Left forelimb (tissue), 1 donor: ENCODE data around the gene EFCAB6.

ENCODE experiments used
- DNase-seq: peaks from one replicate; pipeline ENCODE4 v3.0.0-alpha.2; 2018; ENCODE audit warnings: low spot score

Gene EFCAB6

GRCh38 chr22:43583501-43583900 is 228.6 kb downstream of the EFCAB6 start:
- no peak for DNase-seq

DNA sequence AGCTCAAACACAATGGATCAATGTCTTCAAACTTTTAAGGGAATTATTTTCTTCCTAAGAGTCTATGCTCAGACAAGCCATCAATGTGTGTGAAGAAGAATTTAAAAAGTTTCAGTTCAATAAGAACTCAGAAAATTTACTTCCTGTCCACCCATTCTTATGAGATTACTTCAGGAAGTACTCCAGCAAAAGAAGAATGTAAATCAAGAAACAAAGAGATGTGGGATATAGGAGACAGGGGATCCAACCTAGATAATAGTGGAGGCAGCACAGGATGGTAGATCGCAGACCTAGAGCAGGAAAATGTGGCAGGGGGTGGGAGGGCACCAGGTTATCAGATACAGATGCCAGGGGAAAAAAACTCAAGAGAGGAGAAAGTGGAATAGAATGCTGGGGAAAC is 229.7 kb downstream of the EFCAB6 start:
- DNase-seq, result no peak

DNA sequence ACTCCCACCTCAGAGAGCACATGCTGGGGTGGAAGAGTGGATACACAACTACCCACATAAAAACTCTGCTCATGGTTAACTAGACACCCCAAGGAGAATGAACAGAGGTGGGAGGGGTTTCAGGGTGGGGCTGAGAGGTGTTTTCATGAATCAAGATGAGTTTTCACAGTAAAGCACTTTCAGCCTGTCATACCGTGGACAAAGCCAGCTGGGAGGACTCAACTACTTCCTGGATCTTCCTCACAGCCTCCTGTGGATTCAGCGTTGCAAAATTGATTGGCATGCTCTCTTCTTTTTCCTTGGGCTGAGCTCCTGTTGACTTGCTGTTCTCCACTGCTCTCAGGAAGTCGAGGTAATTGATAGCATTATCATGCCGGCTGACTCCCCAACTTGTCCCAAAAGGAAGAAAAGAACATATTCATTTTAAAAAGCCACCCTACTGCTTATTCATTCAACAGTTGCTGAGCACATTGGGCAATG is 231.8 kb downstream of the EFCAB6 start:
- no peak for DNase-seq

DNA sequence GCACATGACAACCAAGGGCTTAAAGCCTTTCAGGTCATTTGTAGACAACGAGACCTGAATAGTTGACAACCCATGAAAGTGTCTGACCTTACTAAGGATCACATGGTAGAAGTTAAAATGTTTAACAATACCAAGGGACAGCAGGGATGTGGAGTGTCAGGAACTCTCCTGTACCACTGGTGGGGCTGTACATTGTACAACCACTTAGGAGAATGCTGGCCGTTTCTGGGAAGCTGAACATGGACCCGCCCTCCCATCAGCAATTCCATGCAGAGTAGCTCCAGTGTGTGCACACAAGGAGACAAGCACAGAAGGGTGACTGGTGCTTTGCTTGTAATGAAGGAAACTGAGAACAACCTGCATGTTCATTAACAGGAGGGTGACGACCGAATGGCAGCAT is 237.4 kb downstream of the EFCAB6 start:
- no peak for DNase-seq

- no peak for DNase-seq
Observed at GRCh38 chr22:43572710-43573109, 239.4 kb downstream of the EFCAB6 start.

DNA sequence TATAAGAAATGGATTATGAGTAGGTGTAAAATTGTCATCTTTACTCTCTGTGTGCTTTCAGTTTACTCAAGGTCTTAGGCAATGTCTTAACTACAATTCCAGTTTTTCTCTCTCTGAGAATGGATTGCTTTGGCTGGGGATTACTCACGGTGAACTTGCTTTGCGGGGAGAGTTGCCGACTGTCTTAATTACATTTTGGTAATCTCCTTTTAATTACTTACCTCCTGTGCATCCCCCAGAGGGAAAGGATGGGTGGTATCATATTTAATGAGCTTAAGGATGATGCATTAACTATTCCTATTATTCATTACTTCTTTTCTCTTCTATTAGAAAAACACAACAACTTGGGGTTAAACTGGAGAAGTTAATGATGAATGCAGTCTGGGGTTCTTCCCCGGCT is 240.9 kb downstream of the EFCAB6 start:
- no peak for DNase-seq

DNA sequence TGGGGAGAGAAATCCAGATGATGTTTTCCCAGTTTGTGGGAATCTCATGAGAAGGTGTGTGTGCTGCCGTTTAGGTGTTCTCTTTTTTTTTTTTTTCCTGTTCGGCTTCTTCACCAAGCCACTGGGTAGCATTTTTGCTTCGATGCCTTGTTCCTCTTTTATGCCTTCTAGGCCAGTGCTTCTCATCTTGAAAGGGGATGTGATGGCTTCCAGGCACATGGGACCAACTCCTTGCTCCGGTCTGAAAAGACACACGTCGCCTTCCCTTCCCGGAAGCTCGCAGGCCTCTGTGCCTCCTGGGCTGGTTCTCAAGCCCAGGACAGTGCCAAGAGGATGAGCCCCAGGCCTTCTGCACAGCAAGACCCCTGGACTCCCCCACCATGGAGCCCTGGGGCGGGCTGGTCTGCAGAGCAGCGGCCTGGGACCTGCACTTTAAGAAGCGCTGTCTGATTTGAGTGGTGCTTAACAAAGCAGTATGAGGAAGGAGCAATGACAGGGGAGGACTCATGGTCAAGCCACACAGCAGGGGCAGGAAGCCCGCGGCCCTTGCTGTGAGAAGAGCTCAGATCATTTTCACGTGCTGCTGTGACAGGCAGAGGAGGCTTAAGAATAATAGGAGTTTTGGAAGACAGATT is 241.5 kb downstream of the EFCAB6 start:
- DNase-seq, result no peak

DNA sequence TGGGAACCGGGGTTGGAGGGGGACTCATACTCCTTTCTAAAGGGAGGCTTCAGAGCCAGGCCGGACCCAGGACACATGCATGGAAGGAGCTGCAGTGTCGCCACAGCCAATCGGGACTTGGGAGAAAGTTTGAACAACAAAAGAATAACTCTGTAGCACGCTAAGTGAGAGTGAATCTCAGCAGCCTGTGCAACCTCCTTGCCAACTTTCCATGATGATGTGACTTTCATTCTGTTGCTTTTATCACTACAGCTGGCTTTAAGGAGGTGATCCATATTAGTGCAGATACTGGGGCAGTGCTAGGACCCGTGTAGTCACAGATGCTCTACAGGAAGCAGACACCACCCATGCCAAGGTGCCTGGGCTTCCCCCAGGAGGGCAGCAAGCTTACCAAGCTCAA is 243.0 kb downstream of the EFCAB6 start:
- no peak for DNase-seq

GRCh38 chr22:43567691-43568324 is 244.3 kb downstream of the EFCAB6 start:
- no peak for DNase-seq

DNA sequence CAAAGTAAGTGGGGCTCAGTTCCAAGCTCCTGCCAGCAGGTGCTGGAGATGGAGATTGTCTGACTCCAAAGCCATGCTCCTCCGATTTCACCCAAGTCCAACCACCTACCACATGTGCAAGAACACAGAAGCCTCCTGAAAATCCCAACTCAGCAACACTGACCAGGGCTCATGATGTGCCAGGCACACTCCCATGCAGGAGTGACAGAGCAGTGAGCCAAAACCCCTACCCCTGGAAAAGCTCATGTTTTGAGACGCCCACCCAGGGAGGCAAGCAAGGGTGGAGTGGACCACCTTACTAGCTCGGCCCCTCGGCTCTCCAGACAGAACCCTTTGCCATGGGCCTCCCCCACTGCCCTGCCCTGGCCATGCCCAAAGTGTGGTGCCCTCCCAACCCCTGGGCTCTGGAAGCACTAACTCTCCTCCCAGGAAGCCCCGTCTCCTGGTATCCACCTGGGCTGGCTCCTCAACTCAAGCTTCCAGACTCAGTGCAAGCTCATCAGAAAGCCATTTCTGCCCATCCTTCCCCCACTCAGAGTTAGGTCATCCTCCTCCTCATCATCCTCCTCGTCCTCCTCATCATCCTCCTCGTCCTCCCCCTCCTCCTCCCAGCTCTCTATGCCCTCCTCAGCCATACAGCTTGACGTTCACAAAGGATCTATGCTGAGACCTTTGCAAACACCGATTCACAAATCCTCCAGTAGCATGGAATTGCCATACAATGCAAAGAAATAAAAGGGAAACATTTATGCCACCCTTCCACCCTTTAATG is 245.4 kb downstream of the EFCAB6 start:
- no peak for DNase-seq

- DNase-seq, result no peak
Observed at GRCh38 chr22:43566021-43566420, 246.1 kb downstream of the EFCAB6 start.

GRCh38 chr22:43564859-43565258 is 247.2 kb downstream of the EFCAB6 start:
- DNase-seq, result no peak

- no peak for DNase-seq
Observed at GRCh38 chr22:43563571-43563970, 248.5 kb downstream of the EFCAB6 start.

GRCh38 chr22:43562843-43563242 is 249.3 kb downstream of the EFCAB6 start:
- DNase-seq, result no peak

DNA sequence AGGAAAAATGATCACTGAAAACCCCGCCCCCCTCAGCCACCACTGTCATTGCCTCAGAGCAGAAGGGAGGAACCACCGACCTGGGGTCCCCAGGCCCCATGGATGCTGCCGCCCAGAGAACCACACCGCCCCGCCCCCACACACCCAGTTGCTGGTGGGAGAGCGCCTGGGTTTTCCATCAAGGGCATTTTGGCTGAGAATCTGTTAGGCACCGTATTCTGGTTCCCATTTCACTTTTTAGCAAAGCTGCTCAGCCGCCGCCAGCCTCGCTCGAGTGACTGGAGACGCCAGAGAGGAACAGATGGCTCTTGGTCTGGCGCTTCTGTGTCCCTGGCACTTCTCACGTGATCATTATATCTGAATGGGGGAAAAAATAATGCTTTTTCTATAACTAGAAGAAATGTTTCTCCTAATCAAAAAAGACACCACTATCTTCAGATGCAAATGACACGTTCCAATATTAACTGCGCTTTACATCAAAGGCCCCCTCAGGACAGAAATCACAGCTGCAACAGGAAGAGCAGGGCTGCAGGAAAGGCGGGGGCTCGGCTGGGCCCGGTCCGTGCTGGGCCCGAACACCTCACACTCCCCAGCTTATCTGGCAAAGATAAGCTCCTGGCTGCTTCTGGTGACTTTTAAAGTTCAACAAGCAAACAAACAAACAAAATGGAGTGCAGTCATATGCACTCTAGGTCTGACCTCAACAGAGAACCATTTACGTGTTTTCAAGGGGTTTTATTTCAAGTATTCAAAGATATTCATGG is 250.5 kb downstream of the EFCAB6 start:
- no peak for DNase-seq

- DNase-seq, result no peak
Observed at GRCh38 chr22:43560651-43561050, 251.5 kb downstream of the EFCAB6 start.

DNA sequence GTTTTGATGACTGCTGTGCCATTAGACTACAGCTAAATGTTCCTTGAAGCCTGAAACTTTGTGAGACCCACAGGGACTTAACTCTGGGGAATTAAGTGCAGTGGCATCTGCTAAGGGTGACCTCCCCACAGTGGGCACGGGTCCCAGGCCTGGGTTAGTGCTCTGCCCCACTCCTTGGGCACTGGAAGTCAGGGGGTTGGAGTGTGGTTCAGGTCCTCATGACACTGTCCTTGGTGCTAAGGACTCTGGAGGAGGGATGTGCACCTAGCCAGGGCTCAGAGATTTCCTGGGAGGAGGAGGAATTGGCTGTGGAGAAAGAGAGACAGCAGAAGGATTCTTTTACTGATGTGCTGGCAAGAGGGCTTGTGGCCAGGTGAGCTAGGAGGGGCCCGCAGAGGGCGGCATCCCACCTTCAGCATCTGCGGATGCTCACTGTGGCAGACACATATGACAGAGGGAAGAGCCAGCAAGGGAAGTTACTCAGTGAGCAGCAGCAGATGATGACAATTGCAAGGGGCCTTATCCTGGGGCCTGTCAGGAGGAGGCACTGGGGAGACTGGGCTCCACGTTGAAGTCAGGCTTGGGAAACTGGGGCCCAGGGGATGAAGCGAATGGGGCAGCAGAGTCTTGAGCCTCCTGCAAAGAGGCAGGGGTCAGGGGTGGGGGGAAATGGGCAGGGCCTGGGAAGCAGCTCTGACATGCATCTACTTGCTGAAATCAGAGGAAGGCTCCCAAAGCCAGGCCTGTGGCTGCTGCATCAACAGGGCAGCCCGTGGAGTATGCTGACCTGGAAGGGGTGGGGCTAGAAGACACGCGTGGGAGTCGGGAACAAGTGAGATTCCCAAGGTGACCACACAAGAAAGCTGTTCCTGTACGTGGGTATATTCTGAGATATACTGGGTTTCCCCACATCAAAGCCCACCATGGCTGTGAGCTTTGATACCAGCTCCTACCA is 256.3 kb downstream of the EFCAB6 start:
- DNase-seq, result no peak

DNA sequence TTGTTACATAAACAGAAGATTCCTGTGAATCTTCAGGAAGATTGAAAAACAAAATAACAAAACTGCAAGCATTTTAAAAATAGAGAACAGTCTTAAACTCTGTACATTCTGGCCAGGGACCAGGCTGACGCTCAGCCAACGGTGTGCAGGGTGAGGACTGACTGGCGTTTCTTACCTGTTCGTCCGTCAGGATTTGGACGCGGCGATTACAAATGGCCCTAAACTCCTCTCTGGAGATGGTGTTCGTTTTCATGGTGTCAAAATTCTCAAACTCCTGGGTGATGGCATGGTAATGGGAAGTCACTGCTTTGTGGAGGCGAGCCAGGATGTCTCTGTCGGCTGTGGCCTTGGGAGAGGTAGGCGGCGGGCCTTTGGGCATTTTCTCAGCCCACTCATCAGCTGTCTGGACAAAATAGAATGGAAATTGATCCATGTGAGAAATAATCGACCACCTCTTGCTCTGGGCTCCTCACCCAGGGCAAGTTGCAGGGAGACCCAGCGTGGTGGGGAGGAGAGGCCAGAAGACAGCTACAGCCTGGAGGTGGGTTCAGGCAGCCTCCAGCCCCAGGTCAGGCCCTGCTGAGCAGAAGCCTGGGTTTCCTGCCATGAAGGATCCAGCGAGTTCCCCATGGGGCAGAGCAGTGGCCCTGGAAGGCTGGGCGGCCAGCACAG is 257.3 kb downstream of the EFCAB6 start:
- DNase-seq, result no peak

GRCh38 chr22:43554259-43554636 is 257.9 kb downstream of the EFCAB6 start:
- DNase-seq, result no peak

DNA sequence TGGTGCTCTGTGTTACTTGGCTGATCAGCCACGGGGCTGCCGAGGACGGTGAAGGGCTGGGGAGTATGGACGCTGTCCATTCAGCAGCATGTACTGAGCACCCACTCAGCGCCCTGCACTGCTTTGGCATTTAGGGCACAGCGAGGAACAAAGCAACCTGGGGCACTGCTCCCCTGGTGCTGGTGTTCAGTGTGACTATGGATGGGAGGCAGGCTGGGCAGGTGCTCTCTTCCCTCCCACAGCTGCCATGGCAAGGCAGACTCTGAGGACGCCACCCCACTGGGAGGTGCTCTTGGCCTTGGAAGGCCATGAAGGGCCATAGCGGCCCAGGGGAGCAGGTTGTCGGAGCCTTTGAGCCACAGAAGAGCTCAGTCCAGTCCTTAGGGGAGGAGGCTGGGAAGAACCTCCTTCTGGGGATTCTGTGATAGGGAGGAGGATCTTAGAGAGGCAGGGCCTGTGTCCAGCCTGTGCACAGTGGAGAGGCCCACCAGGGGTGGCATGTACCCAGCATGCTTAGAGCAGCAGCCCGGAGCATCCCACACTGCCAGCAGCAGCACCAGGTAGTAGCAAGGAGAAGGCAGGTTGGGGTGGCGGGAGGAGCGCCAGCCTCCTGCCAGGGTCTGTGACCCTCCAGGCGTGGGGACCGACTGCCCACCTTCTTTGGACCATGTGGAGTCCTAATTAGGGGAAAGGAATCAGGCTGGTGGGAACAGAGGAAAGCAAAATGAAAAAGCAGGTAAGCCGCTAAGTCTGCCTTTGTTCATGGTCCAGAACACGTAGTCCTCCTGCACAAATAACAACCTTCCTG is 258.4 kb downstream of the EFCAB6 start:
- no peak for DNase-seq
